H9 (cell line): ENCODE measurements around the gene SEC61A1. TPM values are rescaled to one million over a fixed set of nuclear protein-coding genes. Genes with fewer than 3 reads are reported as not detected.

Experiments used
- DNase-seq: peaks from one replicate; pipeline ENCODE4 v3.0.0-alpha.2; 2017
- H2AFZ ChIP-seq: one replicate; pipeline ENCODE4 v1.6.1; 2013; ENCODE audit warnings: mild to moderate bottlenecking, low read length, control low read depth, moderate library complexity
- H2AK5ac ChIP-seq: 2 replicates; pipeline ENCODE4 v1.6.1; 2013; ENCODE audit warnings: low read length, control low read depth, mixed read lengths; ENCODE audit not compliant: insufficient read length
- H2BK120ac ChIP-seq: one replicate; pipeline ENCODE4 v1.6.1; 2013; ENCODE audit warnings: low read depth, mild to moderate bottlenecking, low read length, control low read depth, inconsistent platforms; ENCODE audit not compliant: poor library complexity, severe bottlenecking
- H2BK12ac ChIP-seq: 2 replicates; pipeline ENCODE4 v1.6.1; 2013; ENCODE audit warnings: low read length, control low read depth, mixed read lengths, low read depth; ENCODE audit not compliant: insufficient read length
- H2BK15ac ChIP-seq: 2 replicates; pipeline ENCODE4 v1.6.1; 2013; ENCODE audit warnings: low read depth, low read length, control low read depth
- H2BK20ac ChIP-seq: one replicate; pipeline ENCODE4 v1.6.1; 2013; ENCODE audit warnings: low read depth, mild to moderate bottlenecking, low read length, control low read depth, inconsistent platforms; ENCODE audit not compliant: poor library complexity, severe bottlenecking
- H2BK5ac ChIP-seq: 2 replicates; pipeline ENCODE4 v1.6.1; 2013; ENCODE audit warnings: low read length, control low read depth, mixed read lengths; ENCODE audit not compliant: insufficient read length
- H3K14ac ChIP-seq: 2 replicates; pipeline ENCODE4 v1.6.1; 2013; ENCODE audit warnings: low read length, control low read depth; ENCODE audit not compliant: insufficient read depth
- H3K18ac ChIP-seq: 2 replicates; pipeline ENCODE4 v1.6.1; 2013; ENCODE audit warnings: low read depth, mild to moderate bottlenecking, mixed read lengths, low read length, control low read depth; ENCODE audit not compliant: insufficient read length
- H3K23ac ChIP-seq: 2 replicates; pipeline ENCODE4 v1.6.1; 2013; ENCODE audit warnings: low read length, control low read depth, mixed read lengths, low read depth; ENCODE audit not compliant: insufficient read length
- H3K23me2 ChIP-seq: 2 replicates; pipeline ENCODE4 v1.6.1; 2013; ENCODE audit warnings: low read depth, mild to moderate bottlenecking, mixed read lengths, low read length, control low read depth; ENCODE audit not compliant: insufficient read length, poor library complexity, severe bottlenecking
- H3K27ac ChIP-seq: 2 replicates; pipeline ENCODE4 v1.5.1; 2013; ENCODE audit warnings: low read length, control low read depth, mixed read lengths, low read depth; ENCODE audit not compliant: insufficient read length
- H3K27me3 ChIP-seq: 2 replicates; pipeline ENCODE4 v1.6.1; 2013; ENCODE audit warnings: low read length, control low read depth, inconsistent platforms; ENCODE audit not compliant: insufficient read depth
- H3K4ac ChIP-seq: 2 replicates; pipeline ENCODE4 v1.6.1; 2013; ENCODE audit warnings: low read depth, mild to moderate bottlenecking, control low read depth, inconsistent platforms, low read length, moderate library complexity
- H3K4me1 ChIP-seq: 2 replicates; pipeline ENCODE4 v1.6.1; 2013; ENCODE audit warnings: low read length, control low read depth, inconsistent platforms; ENCODE audit not compliant: insufficient read depth
- H3K4me2 ChIP-seq: 2 replicates; pipeline ENCODE4 v1.6.1; 2013; ENCODE audit warnings: low read length, control low read depth, mixed read lengths; ENCODE audit not compliant: insufficient read length, insufficient read depth
- H3K56ac ChIP-seq: 2 replicates; pipeline ENCODE4 v1.6.1; 2013; ENCODE audit warnings: low read depth, mild to moderate bottlenecking, mixed read lengths, low read length, control low read depth; ENCODE audit not compliant: insufficient read length
- H3K79me1 ChIP-seq: 2 replicates; pipeline ENCODE4 v1.6.1; 2013; ENCODE audit warnings: low read depth, mild to moderate bottlenecking, moderate library complexity, low read length, control low read depth, inconsistent platforms; ENCODE audit not compliant: insufficient read depth, poor library complexity, severe bottlenecking
- H3K79me2 ChIP-seq: 2 replicates; pipeline ENCODE4 v1.6.1; 2013; ENCODE audit warnings: low read length, control low read depth, inconsistent platforms; ENCODE audit not compliant: insufficient read depth
- H3K9ac ChIP-seq: 2 replicates; pipeline ENCODE4 v1.6.1; 2013; ENCODE audit warnings: low read length, control low read depth, mixed read lengths; ENCODE audit not compliant: insufficient read length; ENCODE audit errors: extremely low read depth
- H3K9me3 ChIP-seq: one replicate; pipeline ENCODE4 v1.6.1; 2013; ENCODE audit warnings: low read depth, low read length, inconsistent platforms; ENCODE audit not compliant: control insufficient read depth
- H3T11ph ChIP-seq: one replicate; pipeline ENCODE4 v1.6.1; 2013; ENCODE audit warnings: mild to moderate bottlenecking, low read length, control low read depth, inconsistent platforms
- H4K20me1 ChIP-seq: one replicate; pipeline ENCODE4 v1.6.1; 2013; ENCODE audit not compliant: control insufficient read depth, insufficient read length, insufficient read depth
- H4K5ac ChIP-seq: 2 replicates; pipeline ENCODE4 v1.6.1; 2013; ENCODE audit warnings: low read depth, mild to moderate bottlenecking, mixed read lengths, low read length, control low read depth; ENCODE audit not compliant: insufficient read length
- H4K8ac ChIP-seq: replicated peaks from 2 replicates; pipeline ENCODE4 v1.6.1; 2013; ENCODE audit warnings: low read length, control low read depth, mixed read lengths, low read depth; ENCODE audit not compliant: insufficient read length
- H4K91ac ChIP-seq: 2 replicates; pipeline ENCODE4 v1.6.1; 2013; ENCODE audit warnings: low read depth, mild to moderate bottlenecking, moderate library complexity, mixed read lengths, low read length, control low read depth; ENCODE audit not compliant: insufficient read length
- H3K27ac Mint-ChIP-seq, 3 experiments: 2 replicates in 2 of 3; 3 replicates in 1 of 3; pipeline ENCODE4 v1.8.0; 2020 to 2021; ENCODE audit warnings: mixed read lengths in 3 of 3, mild to moderate bottlenecking in 1 of 3, moderate library complexity in 1 of 3
- H3K27me3 Mint-ChIP-seq: 2 replicates; pipeline ENCODE4 v1.8.0; 2021; ENCODE audit warnings: low read depth, mild to moderate bottlenecking, moderate library complexity, mixed read lengths
- H3K36me3 Mint-ChIP-seq, 3 experiments: 2 replicates in 2 of 3; 3 replicates in 1 of 3; pipeline ENCODE4 v1.8.0; 2020 to 2021; ENCODE audit warnings: low read depth in 3 of 3, mixed read lengths in 3 of 3; ENCODE audit not compliant: insufficient read depth in 1 of 3
- H3K4me1 Mint-ChIP-seq, 2 experiments: 2 replicates each; pipeline ENCODE4 v1.8.0; 2020; ENCODE audit warnings: mixed read lengths in 2 of 2
- H3K4me3 Mint-ChIP-seq, 2 experiments: 2 replicates in 1 of 2; 3 replicates in 1 of 2; pipeline ENCODE4 v1.8.0; 2020 to 2021; ENCODE audit warnings: mild to moderate bottlenecking in 2 of 2, mixed read lengths in 2 of 2, moderate library complexity in 1 of 2
- H3K9me3 Mint-ChIP-seq, 2 experiments: 2 replicates in 1 of 2; 3 replicates in 1 of 2; pipeline ENCODE4 v1.8.0; 2020; ENCODE audit warnings: mild to moderate bottlenecking in 2 of 2, mixed read lengths in 2 of 2, moderate library complexity in 1 of 2
- WGBS: extraction: QIAGEN DNeasy Blood & Tissue Kit; methylation state at CpG from one replicate; pipeline ENCODE4 v1.1.7; 2013; ENCODE audit warnings: missing lambda C conversion rate, low lambda C conversion rate, mixed read lengths; ENCODE audit not compliant: insufficient read length; ENCODE audit errors: extremely low coverage; 5-methylcytosine and 5-hydroxymethylcytosine counted together
- total RNA-seq: library from RNA; stranded (reverse); gene quantifications from 2 replicates; pipeline ENCODE4 v1.2.1, GENCODE V29; 2021
- TF ChIP-seq, protein P1 (sequence below): fragments of 200-600 bp; sonication (generic); conservative IDR thresholded peaks from 3 replicates; pipeline ENCODE4 v1.8.0; 2021; ENCODE audit warnings: antibody characterized with exemption, mild to moderate bottlenecking

SEC61A1 gene
- total RNA-seq, 1 experiment from 2014 or later = 146 TPM

DNA sequence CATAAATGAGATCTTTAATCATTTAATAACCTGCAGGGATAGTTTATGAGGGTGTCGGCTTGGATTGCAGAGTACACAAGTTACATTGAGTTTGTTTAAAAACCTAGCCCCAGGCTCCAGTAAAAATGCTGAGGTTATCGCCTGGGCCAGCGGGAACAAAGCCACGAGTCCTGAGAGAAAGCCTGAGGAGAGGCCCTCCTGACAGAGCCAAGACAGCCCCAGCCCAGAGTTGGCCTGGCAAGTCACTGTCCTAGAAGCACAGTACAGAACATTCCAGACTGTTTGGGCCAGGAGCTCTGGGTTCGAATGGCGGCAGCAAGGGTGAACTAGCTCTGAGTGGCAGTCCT lies 32.4 kb downstream of the SEC61A1 start:
- Histone ChIP-seq H2BK120ac (no peak overlapping the region), H3K56ac (no peak overlapping the region), H2BK20ac (no peak overlapping the region), H3K4me1 (no peaks in the 10 kb centered on the region), H2AK5ac (no peak overlapping the region), H3K18ac (no peak overlapping the region), H3K4ac (no peak overlapping the region), H3K23me2 (no peaks in the 10 kb centered on the region), H3K27ac (no peak overlapping the region), H3K23ac (no peak overlapping the region), H3K79me1 (no peaks in the 10 kb centered on the region), H4K8ac (no peak overlapping the region), H3K9me3 (no peaks in the 10 kb centered on the region), H2BK12ac (no peak overlapping the region), H3K14ac (no peak overlapping the region), H3K79me2 (no peaks in the 10 kb centered on the region), H3K4me2 (no peak overlapping the region), H3T11ph (no peak overlapping the region), H2AFZ (no peak overlapping the region), H2BK15ac (no peak overlapping the region), H4K20me1 (no peaks in the 10 kb centered on the region), H2BK5ac (no peak overlapping the region), H3K9ac (no peak overlapping the region), H3K27me3 (no peaks in the 10 kb centered on the region), H4K91ac (no peak overlapping the region), H4K5ac (no peak overlapping the region)
- no peaks in the 10 kb centered on the region; the same call in 1 of the 2 replicates for H3K27me3 Mint-ChIP-seq
- peaks cover 34 to 82% (median 79%) of the 10 kb centered on the region in 3 experiments; a peak in 6 of 7 replicates for H3K36me3 Mint-ChIP-seq
- H3K4me3 Mint-ChIP-seq = no peak overlapping the region
- TF ChIP-seq, protein P1, sequence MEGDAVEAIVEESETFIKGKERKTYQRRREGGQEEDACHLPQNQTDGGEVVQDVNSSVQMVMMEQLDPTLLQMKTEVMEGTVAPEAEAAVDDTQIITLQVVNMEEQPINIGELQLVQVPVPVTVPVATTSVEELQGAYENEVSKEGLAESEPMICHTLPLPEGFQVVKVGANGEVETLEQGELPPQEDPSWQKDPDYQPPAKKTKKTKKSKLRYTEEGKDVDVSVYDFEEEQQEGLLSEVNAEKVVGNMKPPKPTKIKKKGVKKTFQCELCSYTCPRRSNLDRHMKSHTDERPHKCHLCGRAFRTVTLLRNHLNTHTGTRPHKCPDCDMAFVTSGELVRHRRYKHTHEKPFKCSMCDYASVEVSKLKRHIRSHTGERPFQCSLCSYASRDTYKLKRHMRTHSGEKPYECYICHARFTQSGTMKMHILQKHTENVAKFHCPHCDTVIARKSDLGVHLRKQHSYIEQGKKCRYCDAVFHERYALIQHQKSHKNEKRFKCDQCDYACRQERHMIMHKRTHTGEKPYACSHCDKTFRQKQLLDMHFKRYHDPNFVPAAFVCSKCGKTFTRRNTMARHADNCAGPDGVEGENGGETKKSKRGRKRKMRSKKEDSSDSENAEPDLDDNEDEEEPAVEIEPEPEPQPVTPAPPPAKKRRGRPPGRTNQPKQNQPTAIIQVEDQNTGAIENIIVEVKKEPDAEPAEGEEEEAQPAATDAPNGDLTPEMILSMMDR = no peak
- no peaks in the 10 kb centered on the region for H3K9me3 Mint-ChIP-seq
- no CpG with 5 or more reads among the region's 6 CpGs for WGBS
- no peaks in the 10 kb centered on the region for H3K4me1 Mint-ChIP-seq
- DNase-seq = no peak
- no peak overlapping the region for H3K27ac Mint-ChIP-seq
